Measurements from ENCODE around the gene ARHGEF28. TPM values are rescaled to one million over a fixed set of nuclear protein-coding genes. Genes with fewer than 3 reads are reported as not detected.

Gene ARHGEF28
- total and polyA plus RNA-seq, 10 of the 15 experiments (the other 5 are each of a cell fraction or from before 2014, with no cell fraction given): 0.10 to 0.72 (median 0.22) TPM; not detected in 2

DNA sequence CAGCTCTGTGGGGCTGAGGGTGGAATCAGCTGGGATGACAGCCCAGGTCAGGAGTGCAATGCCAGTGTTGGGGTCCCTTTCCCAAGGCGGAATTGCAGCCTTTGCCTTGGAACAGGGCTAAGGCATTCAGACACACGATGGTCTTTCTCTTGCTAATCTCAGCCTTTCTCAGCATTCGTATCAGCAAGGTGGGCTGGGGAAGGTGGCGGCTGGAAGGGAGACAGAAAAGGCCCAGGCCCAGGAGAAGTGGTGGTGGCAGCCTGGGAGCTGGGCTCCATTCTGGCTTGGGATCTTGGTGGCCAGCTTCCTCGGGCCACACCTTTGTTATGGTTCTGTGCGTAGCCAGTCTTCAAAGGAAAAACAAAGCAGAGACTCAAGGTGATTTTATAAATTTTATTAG lies 1.1 kb upstream of the ARHGEF28 start:
- RAD21 ChIA-PET (ENCODE audit: unreplicated experiment): interaction anchor here (1.0 to 4.4 kb wide), 6 partner anchors 28 to 168 kb away, joined by 3 to 32 read pairs (median 6); no protein-coding TSS in a partner anchor
- TF ChIP-seq SUPT20H (IDR thresholded peaks at IDR 0.05; ENCODE audit: borderline replicate concordance, control insufficient read depth, low read depth, low read length) (no peak), KAT2A (conservative IDR thresholded peaks at IDR 0.05; ENCODE audit: control insufficient read depth, low read depth, low read length) (no peak), BCLAF1 (IDR thresholded peaks at IDR 0.05) (no peak), E4F1 (IDR thresholded peaks at IDR 0.05; ENCODE audit: borderline replicate concordance, partially characterized antibody) (no peak), MTA3 (IDR thresholded peaks at IDR 0.05; ENCODE audit: borderline replicate concordance, low read length) (no peak), EED (IDR thresholded peaks at IDR 0.05; ENCODE audit: low read depth) (no peak), IRF4 (IDR thresholded peaks at IDR 0.05; ENCODE audit: low read depth, low read length) (no peak), PAX8 (IDR thresholded peaks at IDR 0.05) (no peak), YBX1 (IDR thresholded peaks at IDR 0.05) (no peak), ZNF207 (IDR thresholded peaks at IDR 0.05; ENCODE audit: borderline replicate concordance) (no peak), NR2C1 (IDR thresholded peaks at IDR 0.05) (no peak), RUNX3 (IDR thresholded peaks at IDR 0.05; ENCODE audit: low read length) (no peak)
- TF ChIP-seq, protein P1, sequence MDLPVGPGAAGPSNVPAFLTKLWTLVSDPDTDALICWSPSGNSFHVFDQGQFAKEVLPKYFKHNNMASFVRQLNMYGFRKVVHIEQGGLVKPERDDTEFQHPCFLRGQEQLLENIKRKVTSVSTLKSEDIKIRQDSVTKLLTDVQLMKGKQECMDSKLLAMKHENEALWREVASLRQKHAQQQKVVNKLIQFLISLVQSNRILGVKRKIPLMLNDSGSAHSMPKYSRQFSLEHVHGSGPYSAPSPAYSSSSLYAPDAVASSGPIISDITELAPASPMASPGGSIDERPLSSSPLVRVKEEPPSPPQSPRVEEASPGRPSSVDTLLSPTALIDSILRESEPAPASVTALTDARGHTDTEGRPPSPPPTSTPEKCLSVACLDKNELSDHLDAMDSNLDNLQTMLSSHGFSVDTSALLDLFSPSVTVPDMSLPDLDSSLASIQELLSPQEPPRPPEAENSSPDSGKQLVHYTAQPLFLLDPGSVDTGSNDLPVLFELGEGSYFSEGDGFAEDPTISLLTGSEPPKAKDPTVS (IDR thresholded peaks at IDR 0.05; ENCODE audit: low read depth, low read length): no peak
- TF ChIP-seq, protein P2, sequence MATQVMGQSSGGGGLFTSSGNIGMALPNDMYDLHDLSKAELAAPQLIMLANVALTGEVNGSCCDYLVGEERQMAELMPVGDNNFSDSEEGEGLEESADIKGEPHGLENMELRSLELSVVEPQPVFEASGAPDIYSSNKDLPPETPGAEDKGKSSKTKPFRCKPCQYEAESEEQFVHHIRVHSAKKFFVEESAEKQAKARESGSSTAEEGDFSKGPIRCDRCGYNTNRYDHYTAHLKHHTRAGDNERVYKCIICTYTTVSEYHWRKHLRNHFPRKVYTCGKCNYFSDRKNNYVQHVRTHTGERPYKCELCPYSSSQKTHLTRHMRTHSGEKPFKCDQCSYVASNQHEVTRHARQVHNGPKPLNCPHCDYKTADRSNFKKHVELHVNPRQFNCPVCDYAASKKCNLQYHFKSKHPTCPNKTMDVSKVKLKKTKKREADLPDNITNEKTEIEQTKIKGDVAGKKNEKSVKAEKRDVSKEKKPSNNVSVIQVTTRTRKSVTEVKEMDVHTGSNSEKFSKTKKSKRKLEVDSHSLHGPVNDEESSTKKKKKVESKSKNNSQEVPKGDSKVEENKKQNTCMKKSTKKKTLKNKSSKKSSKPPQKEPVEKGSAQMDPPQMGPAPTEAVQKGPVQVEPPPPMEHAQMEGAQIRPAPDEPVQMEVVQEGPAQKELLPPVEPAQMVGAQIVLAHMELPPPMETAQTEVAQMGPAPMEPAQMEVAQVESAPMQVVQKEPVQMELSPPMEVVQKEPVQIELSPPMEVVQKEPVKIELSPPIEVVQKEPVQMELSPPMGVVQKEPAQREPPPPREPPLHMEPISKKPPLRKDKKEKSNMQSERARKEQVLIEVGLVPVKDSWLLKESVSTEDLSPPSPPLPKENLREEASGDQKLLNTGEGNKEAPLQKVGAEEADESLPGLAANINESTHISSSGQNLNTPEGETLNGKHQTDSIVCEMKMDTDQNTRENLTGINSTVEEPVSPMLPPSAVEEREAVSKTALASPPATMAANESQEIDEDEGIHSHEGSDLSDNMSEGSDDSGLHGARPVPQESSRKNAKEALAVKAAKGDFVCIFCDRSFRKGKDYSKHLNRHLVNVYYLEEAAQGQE (IDR thresholded peaks at IDR 0.05; ENCODE audit: low read depth, low read length): no peak

More for the DNA sequence above, 1.1 kb upstream of the ARHGEF28 start:
- no peak for DNase-seq (ENCODE audit: low read depth, low spot score)
- Histone ChIP-seq H4K20me1 (ENCODE audit: control insufficient read depth, insufficient read depth) (no peaks in the 10 kb centered on the region), H3K4me3 (no peak overlapping the region), H2AFZ (ENCODE audit: control insufficient read depth, low read depth, low read length) (no peak overlapping the region), H3K4me1 (ENCODE audit: control insufficient read depth, insufficient read depth, low read length) (no peaks in the 10 kb centered on the region), H3K27me3 (replicated peaks in 1 of 2; ENCODE audit: control insufficient read depth in 2 of 2, insufficient read depth in 2 of 2, low read length in 1 of 2) (peaks cover 0 to 5% of the 10 kb centered on the region in 2 experiments; a peak in 2 of 4 replicates), H3K9me3 (replicated peaks; ENCODE audit: control insufficient read depth, insufficient read depth, low read length) (no peaks in the 10 kb centered on the region), H3K27ac (ENCODE audit: control insufficient read depth, insufficient read depth) (no peak overlapping the region), H3K36me3 (ENCODE audit: control insufficient read depth in 2 of 2, insufficient read depth in 2 of 2, low read length in 1 of 2) (no peaks in the 10 kb centered on the region), H3K4me2 (ENCODE audit: control insufficient read depth, insufficient read depth) (no peak overlapping the region; the same call in 1 of the 2 replicates), H3K9ac (ENCODE audit: control insufficient read depth, insufficient read depth, low read length) (no peak overlapping the region), H3K79me2 (ENCODE audit: control insufficient read depth, insufficient read depth, low read length) (no peaks in the 10 kb centered on the region)
- ChIA-PET SMC1A (ENCODE audit: uncharacterized antibody, unreplicated experiment) (interaction anchor here (1.0 to 2.9 kb wide), 13 partner anchors 8 to 168 kb away, joined by 3 to 11 read pairs (median 5); no protein-coding TSS in a partner anchor), POLR2A (interaction anchor here (0.7 to 1.3 kb wide), 3 partner anchors 38 to 166 kb away, joined by 3 to 5 read pairs (median 4); no protein-coding TSS in a partner anchor), CTCF (interaction anchor here (0.6 to 3.9 kb wide), 8 partner anchors 10 to 168 kb away, joined by 3 to 11 read pairs (median 6); no protein-coding TSS in a partner anchor)
- 40% methylated on average over 5 of the region's 6 CpGs for WGBS (ENCODE audit: insufficient coverage, insufficient replicate concordance, low lambda C conversion rate, missing lambda C conversion rate)
- no peak for FAIRE-seq
- BruUV-seq (replicated peaks): no TSS peak
- no peak for ATAC-seq
- in situ Hi-C loops (cut with MboI) (no loop called here), intact Hi-C loops (cut with micrococcal nuclease; ENCODE audit: unreplicated experiment) (no loop called here)

Measured in GM12878 (cell line).